Measurements from ENCODE around the gene CAMLG.

Gene CAMLG

DNA sequence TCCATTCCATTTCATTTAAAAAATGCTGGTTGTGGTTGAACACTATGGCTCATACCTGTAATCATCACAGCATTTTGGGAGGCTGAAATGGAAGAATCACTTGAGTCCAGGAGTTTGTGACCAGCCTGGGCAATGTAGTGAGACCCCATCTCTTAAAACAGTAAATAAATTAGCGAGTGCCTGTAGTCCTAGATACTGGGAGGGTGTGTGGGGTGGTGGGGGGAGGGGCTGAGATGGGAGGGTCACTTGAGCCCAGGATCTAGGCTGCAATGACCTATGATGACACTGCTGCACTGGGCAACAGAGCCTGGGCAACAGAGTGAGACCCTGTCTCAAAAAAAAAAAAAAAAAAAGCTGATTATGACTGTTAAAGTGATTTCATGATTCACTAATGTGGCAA, 49.3 kb downstream of the CAMLG start:
- Histone ChIP-seq H3K9me3 (ENCODE audit: control insufficient read depth, insufficient read depth, low read length) (no peaks in the 10 kb centered on the region), H3K4me1 (ENCODE audit: control insufficient read depth, insufficient read depth, low read length) (no peaks in the 10 kb centered on the region), H3K27me3 (ENCODE audit: control insufficient read depth, insufficient read depth, low read length) (no peaks in the 10 kb centered on the region), H3K9ac (ENCODE audit: low read depth, low read length) (no peak overlapping the region), H3K4me3 (ENCODE audit: low read depth, low read length) (no peak overlapping the region), H3K36me3 (ENCODE audit: control insufficient read depth, insufficient read depth, low read length) (peaks cover 26% of the 10 kb centered on the region)

DNA sequence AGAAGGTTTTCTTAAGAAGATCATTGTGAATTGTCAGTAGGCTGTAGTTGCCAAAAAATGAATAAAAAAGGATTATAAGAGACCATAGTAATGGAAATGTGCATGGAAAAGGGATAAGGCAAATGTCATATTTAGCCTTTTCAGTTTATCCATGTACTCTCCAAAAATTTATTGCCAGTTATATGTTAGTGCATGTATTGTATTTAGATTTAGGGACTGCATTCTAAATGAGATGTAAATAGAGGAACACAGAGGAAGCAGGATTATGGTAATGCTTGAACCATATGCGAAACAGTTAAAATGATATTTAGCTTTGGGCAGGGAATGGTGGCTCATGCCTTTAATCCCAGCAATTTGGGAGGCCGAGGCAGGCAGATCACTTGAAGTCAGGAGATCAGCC, 53.2 kb downstream of the CAMLG start:
- H3K36me3 ChIP-seq (ENCODE audit: control insufficient read depth, insufficient read depth, low read length), result peaks cover 47% of the 10 kb centered on the region
- H3K9ac ChIP-seq (ENCODE audit: low read depth, low read length), result no peak overlapping the region
- H3K4me3 ChIP-seq (ENCODE audit: low read depth, low read length), result no peak overlapping the region
- no peaks in the 10 kb centered on the region for H3K9me3 ChIP-seq (ENCODE audit: control insufficient read depth, insufficient read depth, low read length)
- no peaks in the 10 kb centered on the region for H3K27me3 ChIP-seq (ENCODE audit: control insufficient read depth, insufficient read depth, low read length)
- no peaks in the 10 kb centered on the region for H3K4me1 ChIP-seq (ENCODE audit: control insufficient read depth, insufficient read depth, low read length)

DNA sequence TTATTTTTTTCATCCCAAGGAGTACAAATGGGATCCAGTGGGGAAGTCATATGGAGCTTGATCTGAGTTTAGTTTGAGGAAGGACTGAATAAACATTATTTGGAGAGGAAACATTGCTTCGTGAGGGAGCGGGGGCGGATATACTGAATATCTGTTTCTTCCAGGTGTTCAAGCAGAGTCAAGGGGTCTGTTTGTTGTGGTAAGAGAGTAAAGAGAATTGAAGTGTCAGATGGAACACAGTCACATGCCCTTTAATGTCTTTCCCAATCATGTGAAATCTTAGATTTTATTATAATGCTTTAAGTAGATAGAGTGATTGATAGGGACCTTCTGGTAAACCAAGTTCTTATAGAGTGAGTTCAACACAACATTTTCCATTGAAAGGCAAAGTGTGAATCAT, 53.9 kb downstream of the CAMLG start:
- H3K9me3 ChIP-seq (ENCODE audit: control insufficient read depth, insufficient read depth, low read length), result no peaks in the 10 kb centered on the region
- H3K4me1 ChIP-seq (ENCODE audit: control insufficient read depth, insufficient read depth, low read length), result no peaks in the 10 kb centered on the region
- peaks cover 44% of the 10 kb centered on the region for H3K36me3 ChIP-seq (ENCODE audit: control insufficient read depth, insufficient read depth, low read length)
- no peak overlapping the region for H3K9ac ChIP-seq (ENCODE audit: low read depth, low read length)
- H3K27me3 ChIP-seq (ENCODE audit: control insufficient read depth, insufficient read depth, low read length), result no peaks in the 10 kb centered on the region
- no peak overlapping the region for H3K4me3 ChIP-seq (ENCODE audit: low read depth, low read length)

DNA sequence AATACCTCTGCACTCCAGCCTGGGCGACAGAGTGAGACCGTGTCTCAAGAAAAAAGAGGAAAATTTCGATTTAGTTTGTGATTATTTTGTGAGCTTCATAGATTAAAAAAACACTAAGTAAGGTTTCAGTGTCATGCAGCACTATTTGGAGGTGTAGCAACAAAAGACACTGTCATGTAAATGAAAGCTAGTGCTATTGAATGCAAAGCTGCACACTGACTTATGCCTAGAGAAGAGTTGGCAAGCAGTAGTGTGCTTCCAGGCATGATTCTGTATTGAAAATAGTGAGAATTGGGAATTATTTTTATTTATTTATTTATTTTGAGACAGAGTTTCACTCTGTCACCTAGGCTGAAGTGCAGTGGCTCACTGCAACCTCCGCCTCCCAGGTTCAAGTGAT, 54.8 kb downstream of the CAMLG start:
- Histone ChIP-seq H3K4me1 (ENCODE audit: control insufficient read depth, insufficient read depth, low read length) (no peaks in the 10 kb centered on the region), H3K4me3 (ENCODE audit: low read depth, low read length) (no peak overlapping the region), H3K36me3 (ENCODE audit: control insufficient read depth, insufficient read depth, low read length) (peaks cover 51% of the 10 kb centered on the region), H3K9me3 (ENCODE audit: control insufficient read depth, insufficient read depth, low read length) (no peaks in the 10 kb centered on the region), H3K9ac (ENCODE audit: low read depth, low read length) (no peak overlapping the region), H3K27me3 (ENCODE audit: control insufficient read depth, insufficient read depth, low read length) (no peaks in the 10 kb centered on the region)

DNA sequence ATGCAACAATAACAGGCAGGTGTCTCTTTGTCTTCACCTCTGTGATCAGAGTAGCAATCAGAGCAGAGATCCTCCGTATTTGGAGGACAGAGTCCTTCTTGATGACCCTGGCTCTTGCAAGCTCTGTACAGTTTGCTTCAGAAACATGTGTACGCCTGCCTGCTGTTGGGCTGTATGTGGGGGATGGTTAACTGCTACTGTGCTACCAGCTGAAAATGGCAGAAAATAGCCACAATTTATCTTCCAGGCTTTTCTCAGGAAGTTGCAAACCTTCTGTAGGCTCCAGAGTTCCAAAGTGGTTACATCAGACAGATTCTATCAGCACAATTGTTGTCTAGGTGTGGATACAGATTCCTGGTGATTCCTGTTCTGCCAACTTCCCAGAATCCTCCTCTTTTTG, 55.7 kb downstream of the CAMLG start:
- no peak overlapping the region for H3K9ac ChIP-seq (ENCODE audit: low read depth, low read length)
- H3K9me3 ChIP-seq (ENCODE audit: control insufficient read depth, insufficient read depth, low read length), result no peaks in the 10 kb centered on the region
- peaks cover 53% of the 10 kb centered on the region for H3K36me3 ChIP-seq (ENCODE audit: control insufficient read depth, insufficient read depth, low read length)
- H3K4me1 ChIP-seq (ENCODE audit: control insufficient read depth, insufficient read depth, low read length), result no peaks in the 10 kb centered on the region
- no peaks in the 10 kb centered on the region for H3K27me3 ChIP-seq (ENCODE audit: control insufficient read depth, insufficient read depth, low read length)
- H3K4me3 ChIP-seq (ENCODE audit: low read depth, low read length), result no peak overlapping the region

DNA sequence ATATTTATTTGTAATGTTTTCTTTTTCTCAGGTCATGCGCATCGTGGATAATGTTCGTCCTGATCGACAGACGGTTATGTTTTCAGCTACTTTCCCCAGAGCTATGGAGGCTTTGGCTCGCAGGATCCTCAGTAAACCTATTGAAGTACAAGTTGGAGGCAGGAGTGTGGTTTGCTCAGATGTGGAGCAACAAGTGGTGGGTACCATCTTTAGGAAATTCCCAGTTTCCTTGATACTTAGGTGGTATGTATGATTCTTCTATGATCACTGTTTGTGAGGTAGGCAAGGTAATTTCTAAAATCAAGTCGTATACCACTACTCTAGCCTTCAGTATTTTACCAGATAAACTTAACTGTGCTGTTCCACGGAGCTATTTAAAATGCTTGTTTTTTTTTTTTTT, 56.5 kb downstream of the CAMLG start:
- H3K9ac ChIP-seq (ENCODE audit: low read depth, low read length), result no peak overlapping the region
- no peaks in the 10 kb centered on the region for H3K9me3 ChIP-seq (ENCODE audit: control insufficient read depth, insufficient read depth, low read length)
- H3K4me1 ChIP-seq (ENCODE audit: control insufficient read depth, insufficient read depth, low read length), result no peaks in the 10 kb centered on the region
- H3K27me3 ChIP-seq (ENCODE audit: control insufficient read depth, insufficient read depth, low read length), result no peaks in the 10 kb centered on the region
- no peak overlapping the region for H3K4me3 ChIP-seq (ENCODE audit: low read depth, low read length)
- peaks cover 53% of the 10 kb centered on the region for H3K36me3 ChIP-seq (ENCODE audit: control insufficient read depth, insufficient read depth, low read length)

DNA sequence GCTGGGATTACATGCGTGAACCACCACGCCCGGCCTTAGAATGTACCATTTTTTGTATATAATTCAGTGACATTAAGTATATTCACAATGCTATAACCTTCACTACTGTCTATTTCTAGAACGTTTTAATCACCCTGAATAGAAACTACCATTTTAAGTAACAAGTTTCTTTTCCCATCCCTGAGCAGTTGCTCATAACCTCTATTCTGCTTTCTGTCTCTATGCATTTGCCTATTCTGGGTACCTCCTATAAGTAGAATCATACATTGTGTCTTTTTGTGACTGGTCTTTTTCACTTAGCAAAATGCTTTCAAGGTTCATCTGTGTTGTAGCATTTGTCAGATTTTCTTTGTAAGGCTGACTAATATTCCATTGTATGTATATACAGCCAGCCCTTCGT, 60.1 kb downstream of the CAMLG start:
- Histone ChIP-seq H3K27me3 (ENCODE audit: control insufficient read depth, insufficient read depth, low read length) (no peaks in the 10 kb centered on the region), H3K9me3 (ENCODE audit: control insufficient read depth, insufficient read depth, low read length) (no peaks in the 10 kb centered on the region), H3K4me1 (ENCODE audit: control insufficient read depth, insufficient read depth, low read length) (no peaks in the 10 kb centered on the region), H3K36me3 (ENCODE audit: control insufficient read depth, insufficient read depth, low read length) (peaks cover 38% of the 10 kb centered on the region), H3K4me3 (ENCODE audit: low read depth, low read length) (no peak overlapping the region), H3K9ac (ENCODE audit: low read depth, low read length) (no peak overlapping the region)

Measured in iPS-15b (cell line).